Measurements from ENCODE around the gene ZPBP. TPM values are rescaled to one million over a fixed set of nuclear protein-coding genes. Genes with fewer than 3 reads are reported as not detected.

ZPBP gene
- total RNA-seq, 1 donor: not detected

Other genes starting within 250 kb of the ZPBP start
- not detected in 2 replicates for gene IKZF1, start 211.5 kb upstream of the ZPBP start, total RNA-seq (ENCODE audit: low replicate concordance)